Measurements from ENCODE around the gene ATF6. TPM values are rescaled to one million over a fixed set of nuclear protein-coding genes. Genes with fewer than 3 reads are reported as not detected.

ATF6 gene
- total and polyA plus RNA-seq, 2 of the 8 experiments (the other 6 are each of a cell fraction or from before 2014, with no cell fraction given), result 4.6 to 10.0 TPM

- Histone ChIP-seq H2AFZ (ENCODE audit: low read length) (no peak overlapping the region), H3K4me3 (ENCODE audit: extremely low read depth in 1 of 4, insufficient read depth in 2 of 4, low read depth in 3 of 4, low read length in 4 of 4) (no peak overlapping the region), H3K79me1 (ENCODE audit: low read depth, low read length) (no peaks in the 10 kb centered on the region), H4K5ac (ENCODE audit: insufficient read length, low read depth, low read length) (no peak overlapping the region), H3K23ac (ENCODE audit: insufficient read length) (no peak overlapping the region), H3K14ac (ENCODE audit: insufficient read length) (no peak overlapping the region), H2AK5ac (ENCODE audit: low read depth, low read length) (no peak overlapping the region), H4K91ac (replicated peaks; ENCODE audit: insufficient read length, low read length) (no peak overlapping the region), H3K18ac (ENCODE audit: extremely low read depth, low read length) (no peak overlapping the region), H3K27ac (ENCODE audit: low read depth, low read length) (no peak overlapping the region), H3K4me2 (ENCODE audit: insufficient read depth in 1 of 2, low read depth in 2 of 2, low read length in 2 of 2) (no peak overlapping the region), H3K23me2 (ENCODE audit: low read depth, low read length) (no peaks in the 10 kb centered on the region; the same call in 1 of the 2 replicates), H3K79me2 (ENCODE audit: control insufficient read depth in 1 of 2, insufficient read depth in 2 of 2, low read length in 2 of 2) (no peaks in the 10 kb centered on the region), H2BK120ac (replicated peaks; ENCODE audit: low read depth, low read length) (no peak overlapping the region), H2BK15ac (ENCODE audit: low read length) (no peak overlapping the region), H3K27me3 (replicated peaks in 1 of 4; ENCODE audit: control insufficient read depth in 3 of 4, extremely low read depth in 1 of 4, insufficient read depth in 3 of 4, low read length in 3 of 4) (no peaks in the 10 kb centered on the region), H3K4me1 (replicated peaks in 1 of 4; ENCODE audit: control insufficient read depth in 3 of 4, insufficient read depth in 4 of 4, low read length in 3 of 4) (peaks cover 2 to 13% (median 6%) of the 10 kb centered on the region in 4 experiments; a peak in 3 of 7 replicates), H3K4ac (replicated peaks; ENCODE audit: insufficient read length, low read depth, low read length) (peak overlapping the region; percentile 81), H3K9me3 (ENCODE audit: insufficient read depth in 2 of 2, low read depth in 1 of 2, low read length in 1 of 2) (peaks cover 0 to 5% of the 10 kb centered on the region in 2 experiments; a peak in 1 of 4 replicates), H2BK5ac (ENCODE audit: low read depth, low read length) (no peak overlapping the region), H3K9ac (replicated peaks in 1 of 4; ENCODE audit: extremely low read depth in 1 of 4, low read depth in 3 of 4, low read length in 3 of 4) (no peak overlapping the region), H3K36me3 (ENCODE audit: control insufficient read depth in 2 of 4, insufficient read depth in 4 of 4, low read length in 3 of 4) (no peaks in the 10 kb centered on the region), H2BK20ac (ENCODE audit: low read length) (no peak overlapping the region), H3K56ac (replicated peaks; ENCODE audit: insufficient read length, low read depth, low read length) (no peak overlapping the region), H4K8ac (ENCODE audit: extremely low read depth, insufficient read depth, low read length) (no peak overlapping the region), H4K20me1 (replicated peaks in 1 of 2; ENCODE audit: control insufficient read depth in 1 of 2, insufficient read depth in 2 of 2, low read length in 2 of 2) (no peaks in the 10 kb centered on the region), H2BK12ac (ENCODE audit: low read depth, low read length) (no peak overlapping the region)
- CTCF ChIA-PET (ENCODE audit: partially characterized antibody), result interaction anchor here (1.4 kb wide), 1 partner anchor 221 kb away, joined by 4 read pairs; no protein-coding TSS in a partner anchor
- TF ChIP-seq MAX (IDR thresholded peaks at IDR 0.05) (no peak), KDM1A (IDR thresholded peaks at IDR 0.05; ENCODE audit: borderline replicate concordance, low read length) (0 out of 2 replicates have a peak, but pooled peaks have one; percentile 10), ZNF274 (IDR thresholded peaks at IDR 0.05; ENCODE audit: borderline replicate concordance, extremely low read depth, low read length) (no peak), RNF2 (IDR thresholded peaks at IDR 0.05; ENCODE audit: borderline replicate concordance, low read depth, low read length, missing control alignments, poor library complexity, severe bottlenecking) (no peak)
- FAIRE-seq (no peak), DNase-seq (ENCODE audit: low read depth in 1 of 2, low spot score in 2 of 2) (no peak)
- POLR2A ChIA-PET (ENCODE audit: partially characterized antibody), result no interaction called here
These were observed 247.2 kb downstream of the ATF6 start for GRCh38 chr1:162013289-162013688.

All from H1 (cell line).